B cell (primary cell): ENCODE data around the gene MVB12B. TPM values are rescaled to one million over a fixed set of nuclear protein-coding genes. Genes with fewer than 3 reads are reported as not detected.

ENCODE experiments used
- ATAC-seq: fragments of 200-7000 bp; cut with Tn5 transposase; one replicate; pipeline ENCODE4 v1.10.0; 2021; ENCODE audit warnings: low read depth, mild to moderate bottlenecking, moderate number of reproducible peaks, moderate library complexity
- CTCF ChIA-PET: fragments of 350-600 bp; sonication (Branson Sonifier 250); formaldehyde crosslinking; loops from one replicate; lab custom pipeline; 2021; ENCODE audit warnings: antibody characterized with exemption, inconsistent platforms; lab: Charles Lee
- POLR2A ChIA-PET: fragments of 350-600 bp; sonication (Branson Sonifier 250); formaldehyde crosslinking; loops from one replicate; lab custom pipeline; 2021; ENCODE audit warnings: antibody characterized with exemption; lab: Charles Lee
- DNase-seq: peaks from one replicate; pipeline ENCODE4 v3.0.0; 2013
- H2AFZ ChIP-seq: 2 replicates; pipeline ENCODE4 v1.6.1; 2012; ENCODE audit warnings: mild to moderate bottlenecking, low read depth, low read length; ENCODE audit not compliant: insufficient read depth, poor library complexity, severe bottlenecking
- H3K27ac ChIP-seq, 2 donors: 1 replicate in 1 of 2; 2 replicates in 1 of 2; pipeline ENCODE4 v1.5.1; 2012 to 2013; ENCODE audit warnings: low read length in 2 of 2, mild to moderate bottlenecking in 2 of 2, moderate library complexity in 1 of 2
- H3K27me3 ChIP-seq, 4 experiments: fragments of 200-600 bp in 1 of 4; sonication (generic) in 1 of 4; replicated peaks in 1 of 4; 1 replicate in 2 of 4; 2 replicates in 2 of 4; pipeline versions ENCODE4 v1.6.1 to v1.7.0; 2013 to 2016; ENCODE audit warnings: low read length in 3 of 4, mild to moderate bottlenecking in 2 of 4, mixed read lengths in 1 of 4, moderate library complexity in 1 of 4; ENCODE audit not compliant: insufficient read depth in 4 of 4, control insufficient read depth in 3 of 4; ENCODE audit errors: control extremely low read depth in 1 of 4
- H3K36me3 ChIP-seq, 2 experiments: replicated peaks in 1 of 2; 1 replicate in 1 of 2; 2 replicates in 1 of 2; pipeline versions ENCODE4 v1.6.1 to v1.7.1; 2013; ENCODE audit warnings: low read length in 1 of 2; ENCODE audit not compliant: insufficient read depth in 2 of 2, control insufficient read depth in 1 of 2; ENCODE audit errors: control extremely low read depth in 1 of 2, extremely low read depth in 1 of 2
- H3K4me1 ChIP-seq, 2 donors: fragments of 200-600 bp in 1 of 2; sonication (generic) in 1 of 2; 1 replicate in 1 of 2; 2 replicates in 1 of 2; pipeline versions ENCODE4 v1.5.1 to v1.6.1; 2013 to 2017; ENCODE audit warnings: low read length in 2 of 2; ENCODE audit not compliant: control insufficient read depth in 2 of 2, insufficient read depth in 2 of 2
- H3K4me2 ChIP-seq: replicated peaks from 2 replicates; pipeline ENCODE3; 2012; ENCODE audit warnings: mild to moderate bottlenecking, low read depth, low read length; ENCODE audit not compliant: poor library complexity, severe bottlenecking
- H3K4me3 ChIP-seq, 5 experiments: fragments of 200-600 bp in 1 of 5; sonication (generic) in 1 of 5; 1 replicate in 3 of 5; 2 replicates in 2 of 5; pipeline versions ENCODE4 v1.5.1 to v1.7.0; 2011 to 2016; ENCODE audit warnings: low read length in 4 of 5, mild to moderate bottlenecking in 4 of 5, low read depth in 2 of 5, control low read depth in 1 of 5, moderate library complexity in 1 of 5; ENCODE audit not compliant: insufficient read depth in 1 of 5; ENCODE audit errors: control extremely low read depth in 1 of 5, extremely low read depth in 1 of 5
- H3K79me2 ChIP-seq: fragments of 200-600 bp; sonication (generic); one replicate; pipeline ENCODE4 v1.6.0; 2016; ENCODE audit warnings: low read length; ENCODE audit not compliant: control insufficient read depth, insufficient read depth
- H3K9ac ChIP-seq: fragments of 200-600 bp; sonication (generic); 2 replicates; pipeline ENCODE4 v1.6.1; 2017; ENCODE audit warnings: mild to moderate bottlenecking, low read length, moderate library complexity
- H3K9me3 ChIP-seq, 3 donors: one replicate each; pipeline versions ENCODE4 v1.6.1 to v1.7.1; 2013; ENCODE audit warnings: low read length in 2 of 3; ENCODE audit not compliant: control insufficient read depth in 2 of 3, insufficient read depth in 1 of 3; ENCODE audit errors: control extremely low read depth in 1 of 3
- H4K20me1 ChIP-seq: 2 replicates; pipeline ENCODE4 v1.6.0; 2012; ENCODE audit warnings: mild to moderate bottlenecking, low read length; ENCODE audit not compliant: insufficient read depth, control insufficient read depth, poor library complexity, severe bottlenecking
- H3K27ac Mint-ChIP-seq: one replicate; pipeline ENCODE4 v1.8.0; 2021; ENCODE audit warnings: mixed read lengths
- H3K27me3 Mint-ChIP-seq: one replicate; pipeline ENCODE4 v1.8.0; 2021; ENCODE audit warnings: mixed read lengths
- H3K4me1 Mint-ChIP-seq: one replicate; pipeline ENCODE4 v1.8.0; 2021; ENCODE audit warnings: mixed read lengths
- H3K4me3 Mint-ChIP-seq: one replicate; pipeline ENCODE4 v1.8.0; 2021; ENCODE audit warnings: mixed read lengths
- H3K9me3 Mint-ChIP-seq: one replicate; pipeline ENCODE4 v1.8.0; 2022; ENCODE audit warnings: mixed read lengths; ENCODE audit not compliant: insufficient read depth
- EZH2 ChIP-seq: IDR thresholded peaks from 2 replicates; pipeline ENCODE4 v1.6.1; 2012; ENCODE audit warnings: borderline replicate concordance, low read depth, mild to moderate bottlenecking, moderate library complexity, low read length; ENCODE audit not compliant: insufficient read depth, poor library complexity, severe bottlenecking
- WGBS: methylation state at CpG from one replicate; pipeline ENCODE4 v1.1.5; 2013; ENCODE audit warnings: missing lambda C conversion rate; ENCODE audit not compliant: insufficient coverage; 5-methylcytosine and 5-hydroxymethylcytosine counted together
- intact Hi-C: fragments of 100-400 bp; cut with micrococcal nuclease; formaldehyde crosslinking; loops from one replicate; pipeline ENCODE4 v1.10.0; 2022
- polyA plus RNA-seq: library from polyadenylated mRNA; depleted of rRNA; stranded (reverse); fragments of >200 nt; gene quantifications from 2 replicates; pipeline ENCODE4 v1.2.3, GENCODE V29; 2012
- total RNA-seq, 2 donors: library from RNA; stranded (reverse); fragments of 120-200 nt in 1 of 2; gene quantifications; 1 replicate in 1 of 2; 2 replicates in 1 of 2; pipeline versions ENCODE4 v1.2.3 to v1.2.4, GENCODE V29; 2013 to 2022
- TF ChIP-seq, protein P1 (sequence below): fragments of 200-600 bp; IDR thresholded peaks from one replicate; pipeline ENCODE4 v1.8.0; 2022; ENCODE audit warnings: antibody characterized with exemption, mild to moderate bottlenecking

Gene MVB12B
- total and polyA plus RNA-seq, 2 donors (not counting 1 experiment from before 2014, with no cell fraction given): 1.2 to 9.8 TPM

DNA sequence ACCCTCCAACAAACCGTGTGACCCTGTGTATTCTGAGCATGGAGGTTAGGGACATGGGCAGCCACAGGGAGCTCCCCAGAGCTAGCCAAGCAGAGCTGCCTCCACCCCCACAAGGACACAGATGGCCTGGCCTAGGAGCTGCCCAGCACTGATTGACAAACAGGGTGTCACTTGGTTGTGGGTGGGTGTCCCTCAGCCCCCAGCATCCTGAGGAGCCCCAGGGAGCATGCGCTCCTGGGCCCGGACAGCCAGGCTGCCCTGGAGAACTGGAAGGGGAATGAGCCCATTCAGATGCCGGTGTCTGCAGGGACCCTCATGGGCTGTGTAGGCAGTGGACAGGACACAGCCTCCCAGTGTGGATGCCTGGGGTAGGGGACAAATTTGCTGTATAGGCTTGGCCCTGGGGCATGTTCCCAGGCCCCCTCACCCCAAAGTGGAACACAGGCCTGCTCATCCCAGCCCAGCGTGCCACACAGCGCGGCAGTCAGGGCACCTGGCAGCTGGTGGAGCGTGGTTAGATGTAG lies 162.3 kb downstream of the MVB12B start:
- Histone ChIP-seq H2AFZ (no peak overlapping the region), H3K4me2 (no peak overlapping the region), H3K36me3 (no peaks in the 10 kb centered on the region), H3K27me3 (peaks cover 0 to 7% (median 2%) of the 10 kb centered on the region in 4 experiments), H3K9ac (no peak overlapping the region), H3K4me1 (peaks cover 11 to 14% of the 10 kb centered on the region in 2 donors), H4K20me1 (no peaks in the 10 kb centered on the region), H3K79me2 (no peaks in the 10 kb centered on the region), H3K27ac (no peak overlapping the region), H3K4me3 (no peak overlapping the region), H3K9me3 (peaks cover 0 to 3% (median 0%) of the 10 kb centered on the region in 3 donors)
- CTCF ChIA-PET: interaction anchor here (1.4 to 5.7 kb wide), 6 partner anchors 17 to 1082 kb away, joined by 4 to 85 read pairs (median 25); partner anchors contain the start of gene MVB12B
- DNase-seq (no peak), ATAC-seq (no peak)
- Mint-ChIP-seq H3K4me1 (peaks cover 4% of the 10 kb centered on the region), H3K4me3 (no peak overlapping the region), H3K27ac (no peak overlapping the region), H3K27me3 (peaks cover 3% of the 10 kb centered on the region), H3K9me3 (no peaks in the 10 kb centered on the region)
- TF ChIP-seq, protein P1, sequence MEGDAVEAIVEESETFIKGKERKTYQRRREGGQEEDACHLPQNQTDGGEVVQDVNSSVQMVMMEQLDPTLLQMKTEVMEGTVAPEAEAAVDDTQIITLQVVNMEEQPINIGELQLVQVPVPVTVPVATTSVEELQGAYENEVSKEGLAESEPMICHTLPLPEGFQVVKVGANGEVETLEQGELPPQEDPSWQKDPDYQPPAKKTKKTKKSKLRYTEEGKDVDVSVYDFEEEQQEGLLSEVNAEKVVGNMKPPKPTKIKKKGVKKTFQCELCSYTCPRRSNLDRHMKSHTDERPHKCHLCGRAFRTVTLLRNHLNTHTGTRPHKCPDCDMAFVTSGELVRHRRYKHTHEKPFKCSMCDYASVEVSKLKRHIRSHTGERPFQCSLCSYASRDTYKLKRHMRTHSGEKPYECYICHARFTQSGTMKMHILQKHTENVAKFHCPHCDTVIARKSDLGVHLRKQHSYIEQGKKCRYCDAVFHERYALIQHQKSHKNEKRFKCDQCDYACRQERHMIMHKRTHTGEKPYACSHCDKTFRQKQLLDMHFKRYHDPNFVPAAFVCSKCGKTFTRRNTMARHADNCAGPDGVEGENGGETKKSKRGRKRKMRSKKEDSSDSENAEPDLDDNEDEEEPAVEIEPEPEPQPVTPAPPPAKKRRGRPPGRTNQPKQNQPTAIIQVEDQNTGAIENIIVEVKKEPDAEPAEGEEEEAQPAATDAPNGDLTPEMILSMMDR: no peak
- TF ChIP-seq EZH2: no peak
- 88% methylated on average over 7 of the region's 8 CpGs for WGBS
- intact Hi-C loops: no loop called here
- POLR2A ChIA-PET: no interaction called here

DNA sequence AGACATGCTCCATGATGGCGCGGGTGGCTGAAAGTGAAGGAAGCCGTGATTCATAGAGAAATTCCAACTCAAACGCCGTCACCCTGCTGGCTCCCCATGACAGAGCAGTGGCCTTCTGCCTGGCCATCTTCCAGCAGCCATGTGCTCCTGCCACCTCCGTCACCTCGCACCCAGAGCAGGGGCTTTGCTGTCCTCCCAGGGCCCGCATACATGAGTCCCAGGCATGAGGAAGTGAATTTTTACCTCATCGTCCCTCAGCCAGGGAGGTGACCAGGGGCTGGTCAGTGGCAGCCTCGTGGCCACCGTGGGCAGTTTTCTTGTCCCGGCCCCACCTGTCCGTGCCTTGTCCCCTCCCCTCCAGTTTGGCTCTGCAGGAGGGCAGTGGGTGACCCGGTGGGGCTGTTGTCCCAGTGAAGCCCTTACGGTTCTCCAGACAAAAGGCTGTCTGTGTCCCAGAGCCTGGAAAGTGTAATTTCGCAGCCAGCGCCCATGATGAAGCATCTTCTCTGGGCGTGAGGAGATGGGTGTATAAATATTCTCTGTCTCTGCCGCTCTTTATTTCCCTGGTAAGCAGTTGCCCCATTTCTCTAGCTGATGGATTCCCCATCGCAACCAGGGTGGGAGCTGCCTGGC lies 163.1 kb downstream of the MVB12B start:
- Histone ChIP-seq H3K79me2 (no peaks in the 10 kb centered on the region), H4K20me1 (no peaks in the 10 kb centered on the region), H3K4me3 (no peak overlapping the region), H2AFZ (no peak overlapping the region), H3K9ac (no peak overlapping the region), H3K9me3 (peaks cover 0 to 3% (median 0%) of the 10 kb centered on the region in 3 donors), H3K27me3 (peaks cover 0 to 7% (median 2%) of the 10 kb centered on the region in 4 experiments), H3K27ac (no peak overlapping the region), H3K36me3 (no peaks in the 10 kb centered on the region), H3K4me1 (peaks cover 11 to 14% of the 10 kb centered on the region in 2 donors), H3K4me2 (peak overlapping the region; percentile 66)
- DNase-seq (no peak), ATAC-seq (no peak)
- Mint-ChIP-seq H3K4me1 (peaks cover 2% of the 10 kb centered on the region), H3K9me3 (no peaks in the 10 kb centered on the region), H3K4me3 (no peak overlapping the region), H3K27me3 (peaks cover 3% of the 10 kb centered on the region), H3K27ac (no peak overlapping the region)
- TF ChIP-seq, protein P1: no peak
- no peak for TF ChIP-seq EZH2
- ChIA-PET CTCF (interaction anchor here (1.3 to 14.6 kb wide), 16 partner anchors 10 to 1083 kb away, joined by 4 to 420 read pairs (median 17); partner anchors contain the start of gene MVB12B), POLR2A (no interaction called here)
- intact Hi-C loops: loop anchor here (2.0 to 10.0 kb wide), 2 partner anchors 93 to 935 kb away; no protein-coding TSS in a partner anchor
- WGBS: 88% methylated on average over 20 of the region's 20 CpGs
